Keratinocyte (primary cell): ENCODE data around the gene RNF148.

Experiments used
- EZH2 ChIP-seq: IDR thresholded peaks from one replicate; pipeline ENCODE4 v1.6.1; 2012; ENCODE audit warnings: inconsistent platforms, mild to moderate bottlenecking, low read length, moderate library complexity
- TF ChIP-seq, protein P1 (sequence below), 3 experiments: IDR thresholded peaks in 1 of 3; conservative IDR thresholded peaks in 1 of 3; optimal IDR thresholded peaks in 1 of 3; 2 replicates in 2 of 3; 3 replicates in 1 of 3; pipeline versions ENCODE3 to v1.5.1; 2011; ENCODE audit warnings: low read length in 3 of 3, mild to moderate bottlenecking in 3 of 3, moderate library complexity in 2 of 3, control low read depth in 1 of 3, inconsistent platforms in 1 of 3; ENCODE audit not compliant: insufficient read depth in 2 of 3; ENCODE audit errors: extremely low read depth in 1 of 3

DNA sequence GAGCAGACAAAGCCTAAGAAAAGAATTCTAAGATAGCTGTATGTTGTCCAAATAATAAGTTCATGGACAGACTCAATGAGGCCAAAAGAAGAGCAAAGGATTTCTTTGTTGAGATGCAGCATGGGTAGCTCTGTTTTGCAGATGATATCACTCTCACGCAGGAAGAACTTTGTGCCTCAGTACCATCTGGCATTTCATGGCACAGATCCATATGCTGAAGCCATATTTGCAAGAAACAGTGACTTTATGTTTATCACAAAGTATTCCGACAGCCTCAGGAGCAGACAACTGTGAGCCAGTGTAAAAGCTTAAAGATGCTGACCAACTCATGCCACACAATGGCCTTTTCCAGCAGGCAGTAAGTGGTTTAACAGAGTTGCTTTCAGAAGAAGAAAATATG is 45.5 kb upstream of the RNF148 start:
- TF ChIP-seq, protein P1, sequence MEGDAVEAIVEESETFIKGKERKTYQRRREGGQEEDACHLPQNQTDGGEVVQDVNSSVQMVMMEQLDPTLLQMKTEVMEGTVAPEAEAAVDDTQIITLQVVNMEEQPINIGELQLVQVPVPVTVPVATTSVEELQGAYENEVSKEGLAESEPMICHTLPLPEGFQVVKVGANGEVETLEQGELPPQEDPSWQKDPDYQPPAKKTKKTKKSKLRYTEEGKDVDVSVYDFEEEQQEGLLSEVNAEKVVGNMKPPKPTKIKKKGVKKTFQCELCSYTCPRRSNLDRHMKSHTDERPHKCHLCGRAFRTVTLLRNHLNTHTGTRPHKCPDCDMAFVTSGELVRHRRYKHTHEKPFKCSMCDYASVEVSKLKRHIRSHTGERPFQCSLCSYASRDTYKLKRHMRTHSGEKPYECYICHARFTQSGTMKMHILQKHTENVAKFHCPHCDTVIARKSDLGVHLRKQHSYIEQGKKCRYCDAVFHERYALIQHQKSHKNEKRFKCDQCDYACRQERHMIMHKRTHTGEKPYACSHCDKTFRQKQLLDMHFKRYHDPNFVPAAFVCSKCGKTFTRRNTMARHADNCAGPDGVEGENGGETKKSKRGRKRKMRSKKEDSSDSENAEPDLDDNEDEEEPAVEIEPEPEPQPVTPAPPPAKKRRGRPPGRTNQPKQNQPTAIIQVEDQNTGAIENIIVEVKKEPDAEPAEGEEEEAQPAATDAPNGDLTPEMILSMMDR (optimal IDR thresholded peaks at IDR 0.05 in 1 of 3, IDR thresholded peaks at IDR 0.05 in 1 of 3, conservative IDR thresholded peaks at IDR 0.05 in 1 of 3; ENCODE audit: extremely low read depth in 1 of 3, insufficient read depth in 2 of 3, low read length in 3 of 3), result no peak
- TF ChIP-seq EZH2, result no peak
